HG03565 (cell line): ENCODE data around the gene SLC13A3.

Source experiments
- ATAC-seq: cut with Tn5 transposase; IDR thresholded peaks from one replicate; pipeline ENCODE4 v1.9.1; 2021; ENCODE audit warnings: mild to moderate bottlenecking, moderate library complexity; ENCODE audit not compliant: unreplicated experiment

Gene SLC13A3

GRCh38 chr20:46637020-46637419, 14.2 kb downstream of the SLC13A3 start:
- ATAC-seq: no peak

DNA sequence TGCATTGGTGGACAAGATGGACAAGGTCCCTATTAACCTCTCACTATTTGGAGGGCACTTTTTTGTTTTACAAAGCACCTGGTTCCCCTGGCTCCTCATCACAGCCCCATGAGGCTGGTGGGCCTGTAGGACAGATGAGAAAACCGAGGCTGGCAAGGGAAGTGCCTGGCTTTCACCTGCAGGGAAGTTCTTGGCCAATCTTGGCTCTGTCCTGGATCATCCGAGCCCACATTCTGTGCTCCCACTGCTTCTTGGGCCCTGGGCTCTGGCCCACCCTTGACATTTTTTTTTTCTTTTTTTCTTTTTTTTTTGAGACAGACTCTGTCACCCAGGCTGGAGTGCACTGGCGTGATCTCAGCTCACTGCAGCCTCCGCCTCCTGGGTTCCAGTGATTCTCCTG, 14.7 kb downstream of the SLC13A3 start:
- ATAC-seq: no peak

DNA sequence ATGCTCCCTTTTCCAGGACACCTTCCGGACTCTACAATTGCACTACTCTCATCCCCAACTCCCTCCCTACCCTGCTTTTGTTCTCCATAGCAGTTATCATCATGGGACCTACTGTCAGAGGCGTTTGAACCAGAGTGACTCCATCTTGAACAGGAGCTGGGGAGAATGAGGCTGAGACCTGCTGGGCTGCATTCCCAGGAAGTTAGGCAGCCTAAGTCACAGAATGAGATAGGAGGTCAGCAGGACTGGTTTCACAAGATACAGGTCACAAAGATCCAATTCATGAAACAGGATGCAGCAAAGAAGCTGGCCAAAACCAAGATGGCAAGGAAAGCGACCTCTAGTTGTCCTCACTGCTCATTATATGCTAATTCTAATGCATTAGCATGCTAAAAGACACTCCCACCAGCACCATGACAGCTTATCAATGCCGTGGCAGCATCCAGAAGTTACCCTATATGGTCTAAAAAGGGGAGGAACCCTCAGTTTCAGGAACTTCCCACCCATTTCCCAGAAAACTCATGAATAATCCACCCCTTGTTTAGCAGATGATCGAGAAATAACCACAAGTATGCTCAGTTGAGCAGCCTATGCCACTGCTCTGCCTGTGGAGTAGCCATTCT, 15.6 kb downstream of the SLC13A3 start:
- ATAC-seq: no peak

- no peak for ATAC-seq
These were observed 16.7 kb downstream of the SLC13A3 start for GRCh38 chr20:46634528-46634927.

DNA sequence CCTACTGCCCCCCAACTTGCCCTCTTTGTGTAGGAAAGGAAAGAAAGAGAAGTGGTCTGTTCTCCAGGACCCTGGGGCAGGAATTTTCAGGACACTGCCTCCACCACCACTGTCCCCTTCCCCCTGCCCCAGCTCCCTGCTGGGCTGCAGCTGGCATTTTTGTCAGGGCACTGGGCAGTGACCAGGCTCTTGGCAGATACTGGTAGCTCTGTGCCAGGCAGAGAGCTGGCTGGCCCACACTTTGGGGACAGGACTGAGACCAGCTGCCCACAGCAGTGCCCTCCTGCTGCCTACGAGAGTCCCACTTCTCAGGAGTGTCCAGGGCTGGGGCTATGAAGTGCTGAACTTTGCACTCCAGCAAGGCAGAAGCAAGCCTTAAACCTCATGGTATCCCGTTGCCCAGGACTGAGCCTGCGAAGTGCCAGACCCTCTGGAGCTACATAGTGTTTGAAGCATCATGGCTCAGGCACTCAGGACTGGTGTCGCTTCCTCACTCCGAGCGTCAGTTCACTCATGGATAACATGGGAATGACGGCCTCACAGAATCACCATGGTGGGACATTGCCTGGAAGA, 19.3 kb downstream of the SLC13A3 start:
- ATAC-seq: no peak

DNA sequence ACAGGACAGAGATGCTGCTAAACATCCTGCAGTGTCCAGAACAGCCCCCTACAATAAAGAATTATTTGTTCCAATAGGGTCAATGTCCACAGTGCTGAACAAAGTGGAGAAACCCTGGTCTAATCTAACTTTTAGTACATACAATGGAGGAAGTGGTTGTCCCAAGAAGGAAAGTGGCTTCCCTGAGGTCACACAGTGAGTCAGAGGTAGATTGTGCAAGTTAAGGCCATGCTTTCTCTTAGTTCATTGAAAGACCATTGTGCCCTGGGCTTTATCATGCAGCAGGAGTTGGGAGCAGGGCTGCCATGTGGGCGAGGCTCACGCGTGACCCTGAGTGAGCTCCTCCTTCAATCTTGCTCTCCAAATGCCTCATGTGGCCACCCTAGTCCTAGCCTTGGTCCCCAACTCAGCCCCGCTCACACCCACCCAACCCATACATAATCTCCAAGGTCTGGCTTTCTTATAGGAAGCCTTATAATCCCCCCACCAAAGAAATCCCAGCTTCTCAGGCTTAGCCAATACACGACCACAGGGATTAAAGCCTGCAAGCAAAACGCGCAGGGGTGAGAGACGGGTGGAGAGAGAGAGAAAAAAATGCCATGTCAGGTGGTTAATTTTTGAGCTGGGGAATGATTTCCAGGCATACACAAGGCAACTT, 19.9 kb downstream of the SLC13A3 start:
- ATAC-seq: no peak

DNA sequence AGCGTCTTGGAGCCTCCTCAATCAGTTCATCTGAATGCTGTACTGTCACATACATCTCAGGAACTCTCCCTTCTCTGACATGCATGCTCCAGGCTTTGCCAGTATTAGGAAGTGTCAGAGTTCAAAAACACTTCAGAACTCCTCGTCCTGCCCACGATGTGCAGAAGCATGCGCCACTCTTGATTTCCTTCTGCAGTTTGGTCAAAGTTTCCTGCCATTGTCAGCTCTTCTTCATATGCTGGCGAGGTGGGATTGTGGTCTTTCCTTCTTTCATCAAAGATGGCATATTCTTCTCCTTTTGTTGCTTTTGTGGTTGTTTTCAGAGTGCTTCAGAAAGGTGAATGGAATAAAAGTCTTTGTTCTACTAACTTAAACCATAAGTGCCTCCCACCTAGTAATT, 21.0 kb downstream of the SLC13A3 start:
- no peak for ATAC-seq

DNA sequence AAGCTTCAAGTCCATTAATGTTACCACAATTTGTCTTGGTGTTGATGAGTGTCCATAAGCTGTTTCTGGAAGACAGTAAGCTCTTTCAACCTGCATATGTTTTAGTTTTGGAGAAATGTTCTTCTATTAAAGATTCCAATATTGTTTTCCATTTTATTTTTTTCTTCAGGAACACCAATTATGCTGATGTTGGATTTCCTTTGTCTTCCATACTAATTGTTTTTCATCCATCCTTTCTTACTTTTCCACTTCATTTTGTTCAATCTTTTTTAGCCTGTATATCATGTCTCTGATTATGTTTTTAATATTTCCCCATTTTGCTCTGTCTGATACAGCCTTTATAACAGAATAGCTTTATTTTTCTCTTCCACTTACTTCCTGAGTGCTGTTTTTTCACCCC, 21.9 kb downstream of the SLC13A3 start:
- no peak for ATAC-seq

DNA sequence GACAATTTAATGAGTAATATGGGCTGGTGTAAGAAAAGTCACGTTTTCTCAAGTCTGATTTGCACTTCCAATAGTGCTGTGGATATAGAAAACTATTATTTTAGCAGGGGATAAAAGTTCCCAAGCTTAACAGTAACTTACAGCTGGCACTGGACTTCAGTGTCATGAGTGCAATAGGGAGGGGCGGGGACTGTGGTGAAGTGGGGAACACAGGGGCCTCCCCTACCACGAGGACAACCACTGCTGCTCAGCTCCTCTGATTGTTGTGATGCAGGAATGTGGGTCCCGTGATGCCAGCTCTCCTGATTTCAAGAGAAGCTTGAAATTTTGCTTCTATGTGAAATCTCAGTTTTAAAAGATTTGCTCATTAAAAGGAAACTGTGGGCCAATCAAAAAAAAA, 24.0 kb downstream of the SLC13A3 start:
- ATAC-seq: no peak

DNA sequence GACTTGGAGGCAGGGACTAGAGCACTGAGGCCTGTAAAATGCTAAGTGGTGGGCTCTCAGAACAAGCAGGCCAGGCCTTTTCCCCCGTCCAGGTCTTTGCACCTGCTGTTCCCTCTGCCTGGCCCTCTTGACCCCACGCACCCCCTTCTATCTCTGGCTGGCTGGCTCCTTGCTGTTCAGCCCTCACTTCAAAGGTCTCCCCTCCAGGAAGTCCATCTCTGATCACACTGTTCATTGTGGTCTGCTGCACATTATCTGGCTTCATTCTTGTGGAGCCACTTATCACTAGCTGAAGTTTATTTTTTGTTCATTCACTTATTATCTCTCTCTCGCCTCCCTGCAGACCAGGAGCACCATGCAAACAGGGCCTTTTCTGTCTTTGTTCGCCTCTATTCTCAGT, 24.5 kb downstream of the SLC13A3 start:
- ATAC-seq: no peak

DNA sequence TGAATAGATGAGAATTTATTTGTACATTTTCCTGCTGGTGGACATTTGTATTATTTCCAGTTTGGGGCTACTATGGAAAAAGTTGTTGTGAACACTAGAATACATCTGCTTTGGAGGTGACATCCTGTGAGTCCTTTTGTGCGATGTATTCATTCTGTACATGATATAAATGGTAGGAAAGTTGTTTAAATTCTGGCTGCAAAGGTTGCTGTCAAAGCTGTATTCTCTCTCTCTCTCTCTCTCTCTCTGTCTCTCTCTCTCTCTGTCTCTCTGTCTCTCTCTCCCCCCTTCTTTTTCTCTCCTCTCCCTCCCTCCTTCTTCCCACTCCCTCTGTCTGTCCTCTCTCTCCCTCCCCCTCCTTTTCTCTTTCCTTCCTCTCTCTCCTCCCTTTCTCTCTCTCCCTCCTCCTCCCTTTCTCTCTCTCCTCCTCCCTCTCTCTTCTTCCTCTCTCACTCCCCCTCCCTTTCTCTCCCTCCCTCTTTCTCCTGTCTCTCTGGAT, 25.3 kb downstream of the SLC13A3 start:
- no peak for ATAC-seq

- no peak for ATAC-seq
These were observed 26.3 kb downstream of the SLC13A3 start for GRCh38 chr20:46624946-46625345.

DNA sequence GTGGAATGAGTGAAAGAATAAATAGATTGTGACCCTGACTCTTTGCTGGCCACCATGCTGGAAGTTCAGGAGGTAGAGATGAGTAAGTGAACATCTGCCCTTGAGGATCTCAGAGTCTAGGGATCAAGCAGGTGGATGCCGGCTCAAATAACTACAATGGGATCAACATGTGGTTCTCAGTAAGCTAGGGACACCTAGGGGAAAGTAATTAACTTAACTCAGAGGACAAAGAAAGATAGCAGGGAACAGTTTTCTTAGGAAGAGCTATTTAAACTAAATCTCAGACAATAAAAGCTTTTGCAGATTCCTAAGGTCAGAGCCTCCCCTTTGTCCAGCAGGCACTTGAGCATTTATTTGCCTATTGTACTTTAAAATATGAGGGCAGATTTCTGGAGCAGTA, 29.1 kb downstream of the SLC13A3 start:
- ATAC-seq: no peak

DNA sequence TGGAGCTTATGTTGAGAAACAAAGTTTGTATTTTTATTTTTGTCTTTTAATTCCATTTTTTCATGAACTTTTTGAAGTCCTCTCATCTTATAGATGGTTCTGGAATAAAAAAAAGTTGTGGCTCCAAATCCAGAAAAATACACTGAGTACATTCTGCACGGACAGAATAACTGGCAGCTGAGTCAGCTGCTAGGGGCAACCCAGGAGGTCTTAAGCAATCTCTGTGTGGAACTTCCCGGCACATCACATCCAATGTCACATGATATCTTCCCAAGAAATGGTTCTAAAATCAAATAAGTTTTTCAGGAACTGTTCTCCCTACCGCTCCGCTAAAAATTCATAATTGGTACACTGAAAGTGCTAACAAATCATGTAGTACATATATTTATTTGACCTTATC, 29.8 kb downstream of the SLC13A3 start:
- no peak for ATAC-seq

GRCh38 chr20:46619445-46619844, 31.8 kb downstream of the SLC13A3 start:
- ATAC-seq: no peak

DNA sequence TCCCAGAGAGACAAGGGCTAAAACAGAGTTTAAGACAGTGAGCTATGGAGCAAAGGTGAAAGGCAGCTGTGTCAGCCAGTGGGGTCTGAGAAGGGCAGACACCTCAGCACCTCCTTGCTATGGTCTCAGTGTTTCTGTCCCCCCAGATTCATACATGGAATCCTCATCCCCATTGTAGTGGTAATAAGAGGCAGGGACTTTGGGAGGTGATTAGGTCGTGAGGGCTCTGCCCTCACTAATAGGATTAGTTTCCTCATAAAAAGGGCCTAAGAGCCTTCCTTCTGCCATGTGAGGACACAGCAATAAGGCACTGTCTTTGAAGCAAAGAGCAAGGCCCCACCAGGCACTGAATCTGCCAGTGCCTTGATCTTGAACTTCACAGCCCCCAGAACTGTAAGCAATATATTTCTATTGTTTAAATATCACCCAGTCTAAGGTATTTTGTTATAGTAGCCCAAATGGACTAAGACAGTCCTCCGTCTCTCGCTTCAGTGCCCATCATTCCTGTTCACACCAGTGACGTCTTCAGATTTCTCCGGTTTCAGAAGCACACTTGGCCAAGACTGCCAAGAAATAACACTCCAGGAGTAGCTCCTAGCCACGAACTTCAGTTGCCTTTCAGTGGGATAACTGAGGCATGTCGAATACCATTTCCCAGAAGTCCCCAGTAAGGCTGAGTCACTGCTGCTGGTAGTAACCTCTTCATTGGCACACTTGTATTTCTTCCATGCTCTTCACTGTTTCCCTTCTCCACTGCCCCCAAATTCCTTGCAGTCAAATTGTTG, 32.8 kb downstream of the SLC13A3 start:
- ATAC-seq: no peak

GRCh38 chr20:46614503-46614902, 36.8 kb downstream of the SLC13A3 start:
- ATAC-seq: no peak

DNA sequence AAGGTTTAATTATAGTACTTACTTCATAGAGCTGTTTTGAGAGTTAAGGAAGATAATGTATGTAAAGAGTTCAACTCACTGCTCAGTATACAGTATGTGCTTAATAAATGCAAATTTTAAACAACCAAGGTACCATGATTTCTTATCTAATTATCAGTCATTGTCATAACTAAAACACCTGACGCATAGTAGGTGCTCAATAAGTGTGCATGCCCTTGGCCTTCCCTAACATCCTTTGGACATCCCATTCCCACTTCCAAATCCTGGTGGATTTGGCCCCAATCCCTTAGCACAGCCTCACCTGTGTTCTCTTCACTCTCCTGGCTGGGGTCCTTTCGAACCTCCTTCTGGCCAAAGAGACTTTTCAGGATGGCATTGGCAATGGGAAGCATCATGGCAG, 41.1 kb downstream of the SLC13A3 start:
- ATAC-seq: no peak

DNA sequence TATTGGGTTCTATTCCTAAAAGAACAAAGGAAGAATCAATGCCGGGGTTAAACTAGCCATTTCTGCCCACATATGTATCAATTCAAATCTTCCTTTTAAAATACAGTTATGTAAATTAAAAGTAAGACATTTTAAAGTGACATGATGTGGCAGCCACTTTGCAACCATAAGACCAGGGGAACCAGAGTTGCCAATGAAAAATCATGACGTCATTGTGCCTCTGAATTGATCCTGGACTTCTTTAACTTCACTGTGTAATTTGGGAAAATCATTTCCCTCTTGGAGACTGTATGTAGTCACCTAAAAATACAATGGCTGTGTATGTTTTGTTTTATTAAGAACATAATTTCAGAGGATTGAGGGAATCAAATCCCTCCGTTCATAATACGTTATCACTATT, 42.2 kb downstream of the SLC13A3 start:
- no peak for ATAC-seq

- ATAC-seq: no peak
These were observed 43.3 kb downstream of the SLC13A3 start for GRCh38 chr20:46607849-46608497.

DNA sequence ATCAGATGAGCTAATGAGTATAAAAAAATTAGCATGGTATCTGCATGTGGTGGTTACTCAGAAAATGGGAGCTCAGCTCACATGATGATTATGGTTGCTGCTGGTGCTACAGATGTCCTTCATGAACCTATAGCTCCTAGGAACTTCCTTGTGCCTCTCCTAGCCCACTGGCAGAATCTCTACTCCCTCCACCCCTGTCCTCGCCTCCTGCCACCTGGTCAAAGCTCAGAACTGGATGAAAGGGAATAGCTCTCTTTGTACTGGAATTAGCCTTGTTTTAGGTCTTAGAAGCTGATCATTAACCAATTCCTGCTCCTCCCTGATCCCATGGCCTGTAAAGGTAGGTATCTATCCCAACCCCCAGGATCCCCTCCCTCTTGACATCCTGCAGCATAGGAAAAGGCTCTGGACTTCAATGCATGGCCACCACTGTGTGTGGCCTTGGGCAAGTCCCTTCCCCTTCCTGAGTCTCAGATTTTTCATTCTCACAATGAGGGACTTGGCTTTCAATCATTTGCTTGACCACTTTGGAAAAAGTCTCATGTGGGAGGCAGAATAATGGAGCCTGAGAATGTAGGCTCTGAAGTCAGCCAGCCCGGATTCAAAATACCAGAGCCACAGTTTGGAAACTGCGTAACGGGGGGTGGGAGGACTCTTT, 43.9 kb downstream of the SLC13A3 start:
- ATAC-seq: no peak
